ENCODE results near the gene OXER1.
A peak's percentile ranks its signal among the peaks of the same experiment; 100 is the strongest.
"Not testable (repeated sequence)": the region's sequence is repeated elsewhere in the genome, so short reads cannot be mapped to it uniquely, and the experiment has no call there.

Gene OXER1

DNA sequence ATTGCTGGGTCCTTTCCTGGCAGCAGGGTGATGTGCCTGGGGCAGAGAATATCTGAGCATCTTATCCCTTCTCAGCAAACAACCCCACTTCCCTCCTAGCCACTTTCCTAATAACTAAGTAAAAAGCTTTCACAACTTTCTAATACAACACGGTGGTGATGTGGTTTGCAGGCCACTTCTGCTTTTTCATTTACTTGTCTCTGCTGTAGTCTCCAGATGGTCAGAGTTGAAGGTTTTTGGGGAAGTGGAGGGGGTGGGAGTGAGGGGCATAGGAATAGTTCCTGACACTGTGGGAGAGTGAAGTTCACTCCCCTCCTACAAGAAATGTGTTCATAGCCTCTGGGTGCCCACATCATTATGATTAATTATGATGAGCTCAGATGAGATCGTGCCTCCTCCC is 11.6 kb downstream of the OXER1 start:
- no peak for DNase-seq (ENCODE audit: low spot score)

DNA sequence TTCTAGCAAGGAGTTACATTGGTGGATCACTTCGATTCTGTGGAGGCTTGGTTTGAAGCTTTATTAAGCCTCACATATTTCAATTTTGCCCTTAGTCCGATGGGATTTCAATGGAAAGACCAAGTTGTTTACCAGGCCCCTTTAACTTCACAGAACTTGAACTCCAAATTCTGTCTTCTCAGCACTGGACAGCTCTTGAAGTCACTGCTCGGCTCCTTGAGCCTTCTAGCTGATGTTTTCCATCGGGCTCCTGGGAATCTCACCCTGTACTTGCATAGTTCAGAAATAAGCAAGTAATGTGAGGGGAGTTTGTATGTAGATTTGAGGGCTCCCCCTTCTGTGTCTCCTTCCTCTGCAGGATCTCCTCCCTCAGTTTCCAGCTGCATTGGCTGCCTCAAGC is 15.1 kb downstream of the OXER1 start:
- no peak for DNase-seq (ENCODE audit: low spot score)

DNA sequence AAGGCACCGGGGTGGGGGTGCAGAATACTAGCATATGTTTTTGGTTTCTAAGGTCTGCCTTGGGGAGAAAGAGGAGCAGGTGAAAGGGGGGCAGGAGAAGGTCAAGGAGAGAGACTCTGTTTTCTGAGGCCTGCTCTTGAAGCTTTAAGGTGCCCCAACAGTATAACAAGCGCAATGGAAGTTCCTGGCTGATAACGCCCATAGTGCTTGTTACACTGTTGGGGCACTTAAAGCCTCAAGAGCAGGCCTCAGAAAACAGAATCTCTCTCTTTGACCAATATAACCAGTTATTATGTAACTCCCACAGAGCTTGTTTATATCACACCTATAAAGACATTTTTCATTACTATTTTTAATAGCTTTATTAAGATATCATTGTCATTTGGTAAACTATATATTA is 16.5 kb downstream of the OXER1 start:
- no peak for DNase-seq (ENCODE audit: low spot score)

DNA sequence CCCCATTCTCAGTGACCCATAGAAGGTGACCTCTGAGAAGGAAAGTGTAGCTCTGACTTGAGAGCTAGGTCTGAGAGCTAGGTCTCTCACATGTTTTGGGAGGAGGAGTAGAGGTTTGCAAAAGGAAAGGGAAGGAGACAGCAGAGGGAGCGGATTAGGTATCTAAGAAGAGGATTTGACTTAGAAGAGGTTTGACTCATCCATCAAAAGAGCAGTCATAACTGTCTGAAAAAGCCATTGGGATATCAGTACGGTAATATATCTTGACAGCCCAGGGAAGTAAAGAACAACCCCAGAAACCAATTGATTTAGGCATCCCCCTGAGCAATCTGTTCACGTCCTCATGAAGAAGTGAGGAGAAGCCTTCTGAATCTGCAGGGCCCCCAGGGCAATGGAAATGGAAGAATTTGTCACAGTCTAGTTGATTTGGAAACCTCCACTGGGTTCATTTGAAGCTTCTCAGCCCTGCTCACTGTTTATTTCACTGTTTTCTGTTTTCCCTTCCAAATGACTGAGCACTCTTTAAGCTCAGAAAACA is 19.3 kb downstream of the OXER1 start:
- DNase-seq (ENCODE audit: low spot score): no peak

DNA sequence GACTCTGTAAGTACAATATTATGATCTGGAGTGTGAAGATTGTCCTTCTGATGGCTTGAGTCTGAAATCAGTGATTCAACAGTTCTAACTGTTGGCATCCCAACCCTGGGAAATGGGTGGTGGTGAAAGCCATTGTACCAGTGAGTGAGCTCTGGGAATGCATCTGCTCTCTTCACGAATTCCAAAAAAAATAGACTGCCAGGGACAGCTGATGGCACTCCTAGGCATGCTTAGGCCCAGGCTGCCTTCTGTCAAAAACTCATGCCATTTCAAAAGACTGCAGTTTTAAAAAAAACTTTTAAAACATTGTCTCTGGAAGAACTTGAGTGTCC is 20.3 kb downstream of the OXER1 start:
- DNase-seq (ENCODE audit: low spot score): no peak

DNA sequence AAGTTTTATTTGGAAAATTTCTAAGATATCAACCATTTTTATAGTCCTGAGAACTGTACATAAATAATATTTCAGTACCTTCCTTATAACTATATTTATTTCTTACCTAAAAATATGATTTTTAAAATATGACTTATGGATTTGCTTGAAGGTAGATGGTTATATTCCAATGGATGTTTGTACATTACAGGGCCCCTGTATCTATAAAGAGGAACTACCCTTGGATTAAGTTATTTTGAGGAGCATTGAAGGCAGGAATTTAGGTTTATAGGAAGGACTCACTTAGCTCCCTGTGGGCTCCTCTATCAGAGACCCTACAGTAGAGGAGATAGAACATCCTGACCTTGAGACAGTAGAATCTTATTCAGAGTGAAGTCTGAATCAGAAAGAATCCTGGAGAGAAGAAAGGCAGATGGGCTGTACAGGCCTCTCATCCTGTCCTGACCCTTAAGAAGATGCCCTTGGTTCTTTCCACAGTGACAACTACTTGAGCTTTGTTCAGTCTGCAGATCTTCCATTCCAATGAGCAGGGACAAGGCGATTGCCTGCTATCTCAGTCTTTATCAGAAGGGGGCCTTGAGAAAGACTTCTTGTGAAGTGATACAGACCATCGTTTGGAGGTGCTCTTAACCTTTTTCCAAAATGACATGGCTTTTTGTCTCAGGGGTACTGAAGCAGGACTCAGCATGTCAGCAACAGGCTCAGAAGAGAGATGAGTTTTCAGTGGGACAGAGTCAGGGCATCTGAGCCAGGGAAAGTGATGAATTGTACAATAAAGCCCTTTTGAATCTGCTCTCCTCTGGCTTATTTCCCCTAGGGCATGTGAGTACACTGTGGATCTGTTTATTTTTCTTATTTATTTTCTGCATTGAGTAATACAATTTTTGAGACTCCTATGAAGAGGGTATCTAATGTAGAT is 20.9 kb downstream of the OXER1 start:
- no peak for DNase-seq (ENCODE audit: low spot score)

DNA sequence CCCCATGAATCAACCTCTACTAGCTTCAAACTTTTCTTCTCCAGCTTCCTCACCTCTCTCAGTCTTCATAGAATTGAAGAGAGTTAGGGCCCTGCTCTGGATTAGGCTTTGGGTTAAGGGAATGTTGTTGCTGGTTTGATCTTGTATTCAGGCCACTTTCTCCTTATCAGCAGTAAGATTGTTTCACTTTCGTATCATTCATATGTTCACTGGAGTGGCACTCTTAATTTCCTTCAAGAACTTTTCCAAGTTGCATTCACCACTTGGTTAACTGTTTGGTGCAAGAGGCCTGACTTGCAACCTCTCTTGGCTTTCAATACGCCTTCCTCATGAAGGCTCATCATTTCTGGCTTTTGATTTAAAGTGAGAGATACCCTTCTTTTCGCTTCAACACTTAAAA is 22.8 kb downstream of the OXER1 start:
- no peak for DNase-seq (ENCODE audit: low spot score)

DNA sequence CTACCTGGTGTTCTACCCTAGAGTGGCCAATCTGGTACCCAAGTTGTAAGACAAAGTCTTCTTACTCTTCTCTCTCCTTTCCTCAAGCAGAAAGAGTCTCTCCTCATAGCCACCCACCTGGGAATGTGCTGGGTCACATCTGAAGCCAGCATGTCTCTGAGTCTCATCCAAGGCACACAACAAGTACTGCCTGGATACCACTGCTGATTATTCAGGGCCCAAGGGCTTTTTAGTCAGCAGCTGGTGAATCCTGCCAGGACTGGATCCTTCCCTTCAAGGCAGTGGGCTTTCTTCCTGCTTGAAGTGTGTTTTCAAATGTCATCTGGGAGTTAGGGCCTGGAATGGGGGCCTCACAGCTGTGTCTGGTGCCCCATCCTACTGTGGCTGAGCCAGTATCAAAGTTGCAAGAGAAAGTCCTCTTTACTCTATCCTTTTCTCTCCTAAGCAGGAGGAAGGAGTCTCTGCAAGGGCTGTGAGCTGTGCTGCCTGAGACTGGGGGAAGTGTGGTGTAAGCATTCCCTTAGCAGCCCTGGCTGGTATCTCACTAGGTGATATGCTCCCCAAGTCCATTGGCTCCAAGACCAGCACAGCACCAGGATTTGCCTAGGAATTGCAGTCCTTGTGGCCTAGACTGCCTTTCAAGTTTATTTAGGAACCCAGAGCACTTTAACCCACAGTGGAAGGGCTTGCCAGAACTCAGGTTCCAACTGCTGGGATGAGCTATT is 27.2 kb downstream of the OXER1 start:
- DNase-seq (ENCODE audit: low spot score): no peak

DNA sequence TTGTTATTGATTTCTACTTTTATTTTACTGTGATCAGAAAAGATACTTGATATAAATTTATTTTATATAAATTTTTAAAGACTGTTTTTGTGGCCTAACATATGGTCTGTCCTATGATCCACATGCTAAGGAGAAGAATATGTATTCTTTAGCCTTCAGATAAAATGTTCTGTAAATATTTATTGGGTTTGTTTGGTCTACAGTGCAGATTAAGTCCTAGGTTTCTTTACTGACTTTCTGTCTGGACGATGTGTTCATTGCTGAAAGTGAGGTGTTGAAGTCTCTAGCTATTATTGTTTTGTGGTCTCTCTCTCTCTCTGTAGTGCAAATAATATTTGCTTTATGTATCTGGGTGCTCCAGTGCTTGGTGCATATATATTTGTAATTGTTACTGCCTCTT is 30.1 kb downstream of the OXER1 start:
- DNase-seq (ENCODE audit: low spot score): no peak

DNA sequence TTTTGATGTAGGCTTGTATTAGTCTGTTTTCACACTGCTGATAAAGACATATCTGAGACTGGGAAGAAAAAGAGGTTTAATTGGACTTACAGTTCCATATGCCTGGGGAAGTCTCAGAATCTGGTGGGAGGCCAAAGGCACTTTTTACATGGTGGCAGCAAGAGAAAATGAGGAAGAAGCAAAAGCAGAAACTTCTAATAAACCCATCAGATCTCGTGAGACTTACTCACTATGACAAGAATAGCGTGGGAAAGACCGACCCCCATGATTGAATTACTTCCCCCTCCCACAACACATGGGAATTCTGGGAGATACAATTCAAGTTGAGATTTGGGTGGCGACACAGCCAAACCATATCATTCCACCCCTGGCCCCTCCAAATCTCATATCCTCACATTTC is 32.6 kb downstream of the OXER1 start:
- not testable (repeated sequence) for DNase-seq (ENCODE audit: low spot score)

DNA sequence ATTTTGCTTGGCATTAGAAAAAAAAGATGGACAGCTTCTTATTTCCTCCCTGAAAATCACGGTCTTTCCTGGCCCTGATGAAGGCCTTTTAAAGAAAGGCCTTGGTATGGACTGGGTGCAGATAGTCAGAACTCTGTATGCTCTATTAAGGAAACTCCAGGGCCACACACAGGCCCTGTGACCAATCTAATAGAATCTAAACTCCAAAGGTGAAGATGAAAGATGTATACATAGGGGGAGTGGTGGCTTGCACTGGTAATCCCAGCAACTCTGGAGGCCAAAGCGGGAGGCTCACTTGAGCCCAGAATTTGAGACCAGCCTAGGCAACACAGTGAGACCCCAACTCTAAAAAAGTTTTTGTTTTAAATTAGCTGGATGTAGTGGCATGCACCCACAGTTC is 37.3 kb downstream of the OXER1 start:
- no peak for DNase-seq (ENCODE audit: low spot score)

DNA sequence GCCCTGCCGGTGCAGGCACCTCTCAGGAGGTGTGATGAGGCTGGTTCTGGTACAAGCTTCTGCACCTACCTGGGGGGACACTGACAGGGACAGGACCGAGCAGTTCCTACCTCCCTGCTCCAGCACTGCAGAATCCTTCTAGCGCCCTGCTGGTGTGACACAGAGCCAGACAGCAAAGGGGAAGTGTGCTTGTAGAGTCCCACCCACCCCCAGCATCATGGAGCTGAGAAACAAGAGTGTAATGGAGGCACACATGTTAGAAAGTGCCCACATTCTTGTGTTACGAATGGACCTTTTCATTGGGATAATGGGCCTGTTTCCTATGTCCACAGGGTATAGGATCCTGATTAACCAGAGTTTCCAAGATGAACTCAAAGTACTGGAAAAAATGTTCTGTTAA is 38.3 kb downstream of the OXER1 start:
- DNase-seq (ENCODE audit: low spot score): no peak

DNA sequence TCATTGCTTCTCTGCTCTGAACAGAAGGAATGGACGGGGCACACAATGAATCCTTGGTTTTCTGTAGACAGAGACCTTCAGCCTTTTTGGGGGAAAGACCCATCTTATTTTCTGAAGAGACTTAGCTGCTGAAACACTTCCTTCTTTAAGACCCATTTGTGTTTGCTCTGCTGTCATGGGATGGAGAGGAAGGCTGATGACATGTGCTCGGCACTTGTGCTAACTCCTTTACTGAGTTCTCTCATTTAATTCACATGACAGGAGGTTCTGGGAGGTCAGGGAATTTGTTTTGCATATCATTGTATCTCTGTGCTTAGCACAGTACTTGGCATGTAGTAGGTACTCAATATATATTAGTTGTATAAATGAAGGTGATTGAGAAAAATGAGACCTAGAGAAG is 39.0 kb downstream of the OXER1 start:
- no peak for DNase-seq (ENCODE audit: low spot score)

DNA sequence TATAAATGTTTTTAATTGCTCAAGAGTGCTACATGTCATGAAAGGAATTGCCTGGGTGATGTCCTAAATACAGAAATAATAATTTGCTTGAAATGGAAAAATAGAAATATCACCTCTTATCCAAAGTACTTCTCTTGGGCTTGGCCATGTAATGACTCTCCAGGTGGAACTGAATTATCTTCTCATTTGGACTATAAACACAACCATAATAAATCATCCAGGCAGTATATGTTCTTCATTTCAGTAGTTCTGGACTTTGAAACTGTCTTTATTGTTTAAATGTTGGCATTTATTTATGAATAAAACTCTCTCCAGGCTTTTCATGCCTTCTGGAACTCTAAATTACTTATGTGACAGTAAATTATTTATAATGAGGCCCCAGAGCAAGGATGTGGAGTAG is 40.5 kb downstream of the OXER1 start:
- no peak for DNase-seq (ENCODE audit: low spot score)

DNA sequence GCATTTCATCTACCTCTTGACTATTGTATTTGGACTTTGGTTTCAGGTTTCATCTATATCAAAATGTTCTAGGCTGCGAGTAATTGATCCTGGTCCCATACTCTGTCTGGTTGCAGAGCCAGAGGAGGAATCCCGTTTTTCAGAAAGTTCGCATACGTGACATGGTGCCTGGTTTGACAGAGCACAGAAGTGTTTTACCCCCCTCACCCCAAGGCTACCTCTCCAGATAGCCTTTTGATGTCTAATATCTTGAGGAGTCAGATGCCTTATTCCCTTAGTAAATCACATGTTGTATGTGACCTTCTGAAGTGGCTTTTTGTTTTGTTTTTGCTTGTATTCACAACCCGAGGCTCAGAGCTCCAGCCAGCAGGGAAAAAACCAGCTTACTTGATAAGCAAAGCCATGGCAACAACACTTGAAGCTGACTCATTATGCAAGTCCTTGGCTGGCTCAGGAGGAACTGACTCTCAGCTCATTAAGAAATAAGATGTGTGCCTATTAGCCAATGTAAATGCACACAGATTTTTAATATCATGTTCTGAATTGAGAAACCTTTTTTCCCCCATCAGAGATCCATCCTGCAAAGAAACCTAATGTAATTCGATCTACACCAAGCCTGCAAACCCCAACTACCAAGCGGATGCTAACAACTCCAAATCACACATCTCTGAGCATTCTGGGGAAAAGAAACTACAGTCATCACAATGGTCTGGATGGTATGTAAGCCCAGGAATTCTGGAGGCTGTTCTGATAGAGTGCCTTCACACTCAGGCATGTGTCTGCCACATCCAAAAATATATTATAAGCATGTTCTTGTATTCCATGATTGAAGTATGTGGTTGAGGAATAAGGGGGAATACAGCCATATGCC is 41.4 kb downstream of the OXER1 start:
- peak; percentile 75 for DNase-seq (ENCODE audit: low spot score)

DNA sequence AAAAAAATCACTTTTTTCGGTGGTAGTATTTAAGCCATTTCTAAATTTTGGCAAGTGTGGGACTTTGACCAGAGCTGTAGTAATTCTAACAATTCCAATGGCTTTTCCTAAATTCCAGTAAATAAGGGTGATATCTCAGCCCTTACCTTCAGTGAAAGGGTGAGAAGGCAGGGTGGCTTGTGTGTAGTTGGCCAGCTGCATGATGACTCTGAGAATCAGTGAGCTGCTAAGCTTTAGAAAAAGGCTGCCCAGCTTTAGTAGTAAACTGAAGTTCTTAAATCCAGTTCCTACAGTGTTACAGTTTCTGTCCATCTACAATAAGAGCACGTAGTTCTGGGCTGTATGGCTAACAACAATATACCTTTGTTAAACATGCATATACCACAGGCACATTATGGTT is 42.0 kb downstream of the OXER1 start:
- DNase-seq (ENCODE audit: low spot score): no peak

DNA sequence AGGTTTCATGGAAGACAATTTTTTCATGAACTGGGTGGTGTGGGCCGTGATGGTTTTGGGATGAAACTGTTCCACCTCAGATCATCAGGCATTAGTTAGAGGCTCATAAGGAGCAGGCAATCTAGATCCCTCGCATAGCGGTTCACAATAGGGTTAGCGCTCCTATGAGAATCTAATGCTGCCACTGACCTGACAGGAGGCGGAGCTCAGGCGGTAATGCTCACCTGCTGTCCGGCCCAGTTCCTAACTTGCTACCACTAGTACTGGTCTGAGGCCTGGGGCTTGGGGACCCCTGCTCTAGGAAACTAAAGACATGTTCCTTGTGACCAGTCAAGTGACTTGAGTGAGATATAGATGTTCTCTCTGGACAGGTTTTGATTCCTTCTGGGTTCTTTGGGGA is 49.2 kb downstream of the OXER1 start:
- no peak for DNase-seq (ENCODE audit: low spot score)

DNA sequence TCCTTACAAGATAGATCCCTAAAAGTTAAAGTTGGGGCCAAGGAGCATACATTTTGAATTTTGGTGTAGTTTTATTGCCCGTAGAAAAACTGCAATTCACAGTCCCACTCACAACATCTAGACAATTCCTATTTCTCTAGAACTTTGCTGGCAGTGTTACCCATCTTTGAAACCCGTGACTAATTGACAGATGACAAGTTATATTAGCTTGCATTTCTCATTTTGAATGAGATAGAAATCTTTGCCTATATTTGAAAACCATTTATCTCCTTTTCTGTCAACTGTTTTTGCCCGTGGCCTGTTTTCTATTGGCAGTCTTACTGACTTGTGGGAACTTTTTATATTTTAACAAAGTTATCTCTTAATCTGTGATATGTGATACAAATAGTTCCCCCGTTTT is 50.0 kb downstream of the OXER1 start:
- DNase-seq (ENCODE audit: low spot score): no peak

DNA sequence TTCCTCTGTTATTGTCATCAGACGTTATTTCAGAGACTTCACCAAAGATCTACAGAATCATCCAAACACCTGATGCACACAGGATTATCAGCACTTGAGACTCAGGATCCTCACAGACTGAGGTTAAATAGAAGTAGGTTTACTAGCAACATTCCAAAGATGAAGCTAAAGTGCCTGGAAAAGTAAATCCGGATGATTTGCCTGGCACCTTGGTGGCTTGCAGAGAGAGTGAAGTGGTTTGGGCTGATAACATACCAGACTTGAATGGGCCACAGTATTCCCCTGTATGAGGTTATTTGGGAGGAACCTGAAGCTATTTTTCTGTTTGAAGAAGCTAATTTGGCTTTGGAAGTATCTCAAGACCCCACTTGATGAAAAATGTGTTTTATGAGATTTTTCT is 51.0 kb downstream of the OXER1 start:
- no peak for DNase-seq (ENCODE audit: low spot score)
